CD4-positive, alpha-beta T cell treated with Interleukin-6 at 100 ng/mL for 8 hours (primary cell): ENCODE data around the gene SPATA20.

Source experiments
- DNase-seq: peaks from one replicate; pipeline ENCODE4 v3.0.0-alpha.2; 2020; ENCODE audit warnings: mixed read lengths, low spot score

SPATA20 gene

GRCh38 chr17:50520483-50520882 lies 26.5 kb upstream of the SPATA20 start:
- no peak for DNase-seq

DNA sequence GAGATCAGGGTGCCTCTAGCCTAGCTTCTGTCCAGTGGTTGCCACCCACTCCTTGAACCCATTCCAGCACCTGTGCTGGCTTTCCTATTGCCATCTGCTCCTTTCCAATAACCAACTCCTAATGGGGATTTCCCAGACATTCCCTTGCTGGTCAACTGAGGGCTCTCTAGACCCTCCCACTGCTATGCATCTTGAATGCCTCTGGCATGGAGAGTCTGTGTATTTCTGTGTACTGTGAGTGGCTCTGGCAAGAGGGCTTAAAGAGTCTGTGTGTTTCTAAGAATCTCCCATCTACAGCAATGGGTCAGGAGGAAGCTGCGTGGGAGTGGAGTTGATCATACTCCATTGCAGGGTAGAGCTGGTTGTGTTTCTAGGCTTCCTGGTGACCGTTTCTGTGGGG lies 25.5 kb upstream of the SPATA20 start:
- no peak for DNase-seq

GRCh38 chr17:50522766-50523165 lies 24.2 kb upstream of the SPATA20 start:
- no peak for DNase-seq

DNA sequence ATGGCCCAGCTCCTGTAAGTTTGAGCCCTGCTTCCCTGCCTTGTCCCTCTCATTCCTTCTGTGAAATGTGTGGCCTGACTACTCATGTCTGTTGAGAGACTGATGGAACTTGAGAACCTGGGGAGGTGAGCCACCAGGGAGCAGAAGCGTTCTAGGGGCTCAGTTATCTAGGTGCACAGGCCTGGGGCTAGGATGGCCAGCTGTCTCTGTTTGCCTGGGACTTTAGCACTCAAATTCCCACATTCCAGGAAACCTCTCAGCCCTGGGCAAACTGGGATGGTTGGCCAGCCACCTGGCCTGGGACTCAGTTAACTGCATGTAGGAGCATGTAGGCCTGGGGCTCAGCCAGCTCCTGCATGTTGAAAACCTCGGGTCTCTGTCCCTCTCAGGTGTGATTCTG lies 23.8 kb upstream of the SPATA20 start:
- no peak for DNase-seq

DNA sequence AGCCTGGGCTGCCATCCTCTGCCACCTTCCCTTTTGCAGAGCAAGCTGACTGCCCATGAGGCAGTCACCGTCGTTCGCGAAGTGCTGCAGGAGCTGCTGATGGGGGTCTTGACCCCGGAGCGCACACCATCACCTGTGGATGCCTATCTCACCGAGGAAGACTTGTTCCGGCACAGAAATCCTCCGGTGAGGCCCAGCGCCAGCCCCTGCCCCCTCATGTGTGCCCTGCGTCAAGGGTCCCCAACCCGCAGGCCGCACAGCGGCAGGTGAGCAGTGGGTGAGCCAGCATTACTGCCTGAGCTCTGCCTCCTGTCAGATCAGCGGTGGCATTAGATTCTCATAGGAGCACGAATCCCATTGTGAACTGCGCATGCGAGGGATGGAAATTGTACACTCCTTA lies 22.1 kb upstream of the SPATA20 start:
- no peak for DNase-seq

- DNase-seq: no peak
Measured at GRCh38 chr17:50527155-50527762, 19.7 kb upstream of the SPATA20 start.

GRCh38 chr17:50527949-50528474 lies 19.0 kb upstream of the SPATA20 start:
- DNase-seq: no peak

DNA sequence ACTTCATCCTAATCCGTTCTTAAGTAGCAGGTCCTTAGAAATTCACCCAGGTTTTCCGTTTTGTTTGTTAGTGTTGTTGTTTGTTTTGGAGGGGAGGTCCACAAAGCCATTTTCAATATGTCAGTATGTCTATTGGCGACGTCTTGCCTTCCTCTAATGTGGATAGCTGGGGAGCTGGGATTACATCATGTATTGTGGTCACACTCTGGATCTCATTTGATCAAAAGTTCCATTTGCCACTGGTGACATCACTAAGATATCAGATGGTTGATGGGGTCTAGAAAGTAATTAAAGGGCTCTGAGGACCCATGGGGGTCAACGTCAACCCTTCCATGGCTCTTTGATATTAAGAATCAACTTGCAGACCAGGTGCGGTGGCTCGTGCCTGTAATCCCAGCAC lies 17.1 kb upstream of the SPATA20 start:
- DNase-seq: no peak

GRCh38 chr17:50531428-50532025 lies 15.4 kb upstream of the SPATA20 start:
- DNase-seq: no peak

DNA sequence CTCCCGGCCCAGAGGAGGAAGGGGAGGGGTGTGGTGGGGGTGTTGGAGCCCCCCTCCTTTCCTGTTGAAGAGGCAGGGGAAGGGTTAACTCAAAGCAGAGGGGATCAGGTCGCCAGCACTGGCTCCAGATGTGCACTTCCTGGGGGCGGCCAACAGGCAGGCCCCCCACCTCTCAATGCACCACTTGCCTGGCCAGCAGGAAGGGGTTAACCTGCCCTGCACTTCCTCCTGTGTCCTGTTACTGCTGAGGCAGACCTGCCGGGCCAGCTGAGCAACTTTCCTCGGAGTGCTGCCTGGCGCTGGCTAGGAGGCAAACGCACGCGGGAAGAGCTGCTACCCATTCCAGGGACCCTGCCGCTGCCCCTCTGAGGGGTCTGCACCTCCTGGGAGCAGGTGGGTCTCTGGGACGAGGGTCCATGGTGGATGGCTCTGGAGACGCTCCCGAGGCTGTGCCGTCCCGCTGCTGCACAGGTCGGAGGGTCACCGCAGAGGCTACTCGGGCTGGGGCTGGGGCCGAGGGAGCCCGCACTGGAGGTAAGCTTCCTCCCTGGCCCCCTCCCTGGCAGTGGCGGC lies 14.4 kb upstream of the SPATA20 start, which contains the start of gene EPN3:
Gene EPN3 (plus strand): TSS at position 284 of the 573 bp plus-strand sequence. CDS start 3,822 bp downstream, outside the sequence.
- DNase-seq: no peak

GRCh38 chr17:50533185-50533584 lies 13.8 kb upstream of the SPATA20 start:
- DNase-seq: no peak

DNA sequence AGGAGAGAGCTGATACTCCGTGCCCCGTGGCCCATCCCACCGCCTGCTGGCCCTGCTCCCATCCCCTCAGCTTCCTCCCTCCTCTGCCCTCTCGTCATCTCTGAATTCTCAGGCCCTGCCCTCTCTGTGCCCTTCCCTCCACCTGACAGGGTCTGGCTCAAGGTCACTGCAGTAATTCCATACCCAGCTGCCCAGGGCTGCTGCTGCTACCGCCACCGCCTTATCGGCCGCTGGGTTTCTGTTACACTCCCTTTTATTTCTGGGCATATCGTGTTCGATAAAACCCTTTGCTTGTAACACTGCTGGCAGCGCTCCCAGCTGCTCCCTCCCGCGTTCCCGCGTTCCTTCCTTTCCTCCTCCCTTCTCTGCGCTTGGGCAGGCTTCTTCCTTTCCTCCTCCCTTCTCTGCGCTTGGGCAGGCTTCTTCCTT lies 13.2 kb upstream of the SPATA20 start:
- no peak for DNase-seq

DNA sequence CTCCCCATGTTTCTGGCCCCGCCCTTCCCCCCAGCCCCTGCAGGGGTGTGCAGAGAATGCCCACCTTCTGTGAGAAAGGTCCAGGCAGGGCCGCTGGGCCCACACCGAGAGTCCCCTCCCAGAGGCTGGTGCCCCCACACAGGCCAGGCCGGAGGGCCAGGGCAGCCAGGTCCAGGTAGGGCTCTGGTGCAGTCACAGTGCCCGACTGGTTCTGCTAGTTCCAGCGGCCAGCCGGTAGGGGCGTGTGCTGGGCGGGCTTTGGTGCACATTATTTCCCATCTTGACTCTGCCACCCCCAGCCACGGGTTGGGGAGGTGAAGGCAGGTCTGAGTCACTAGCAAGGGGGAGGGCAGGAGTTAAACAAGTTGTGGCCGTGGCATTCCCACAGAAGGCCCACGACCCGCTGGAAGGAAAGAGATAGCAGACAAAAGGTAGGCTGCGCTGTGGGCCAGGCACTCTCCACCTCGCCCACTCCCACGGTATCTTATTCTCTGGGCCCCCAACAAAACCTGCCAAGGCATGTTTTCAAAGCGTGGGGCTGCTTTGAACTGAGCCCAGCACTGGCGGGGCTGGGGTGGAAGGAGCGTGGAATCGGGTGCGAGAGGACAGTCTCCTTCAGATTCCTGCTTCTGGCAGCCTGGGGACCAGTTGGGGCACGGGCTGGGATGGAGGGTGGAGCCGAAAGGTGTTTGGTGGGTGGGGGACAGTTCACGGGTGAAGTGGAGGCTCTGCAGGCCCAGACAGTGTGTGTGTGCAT lies 12.6 kb upstream of the SPATA20 start:
- DNase-seq: no peak

DNA sequence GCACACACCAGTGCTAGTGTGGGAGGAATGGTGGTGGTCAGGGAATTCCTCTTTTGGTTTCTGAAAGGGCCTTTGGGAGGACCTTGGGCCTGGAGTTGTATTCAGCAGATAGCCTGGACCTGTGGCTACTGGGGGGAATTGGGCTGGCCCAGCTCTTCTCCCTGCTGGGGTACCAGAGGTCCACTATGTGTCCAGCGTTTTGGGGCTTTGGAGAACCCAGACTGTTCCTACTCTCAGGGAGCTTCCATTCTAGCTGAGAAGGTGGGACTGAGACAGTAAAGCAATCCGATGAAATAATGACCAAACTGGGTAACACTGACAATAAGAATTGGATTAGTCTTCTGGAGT lies 12.0 kb upstream of the SPATA20 start:
- DNase-seq: no peak

GRCh38 chr17:50535407-50535806 lies 11.6 kb upstream of the SPATA20 start:
- no peak for DNase-seq

DNA sequence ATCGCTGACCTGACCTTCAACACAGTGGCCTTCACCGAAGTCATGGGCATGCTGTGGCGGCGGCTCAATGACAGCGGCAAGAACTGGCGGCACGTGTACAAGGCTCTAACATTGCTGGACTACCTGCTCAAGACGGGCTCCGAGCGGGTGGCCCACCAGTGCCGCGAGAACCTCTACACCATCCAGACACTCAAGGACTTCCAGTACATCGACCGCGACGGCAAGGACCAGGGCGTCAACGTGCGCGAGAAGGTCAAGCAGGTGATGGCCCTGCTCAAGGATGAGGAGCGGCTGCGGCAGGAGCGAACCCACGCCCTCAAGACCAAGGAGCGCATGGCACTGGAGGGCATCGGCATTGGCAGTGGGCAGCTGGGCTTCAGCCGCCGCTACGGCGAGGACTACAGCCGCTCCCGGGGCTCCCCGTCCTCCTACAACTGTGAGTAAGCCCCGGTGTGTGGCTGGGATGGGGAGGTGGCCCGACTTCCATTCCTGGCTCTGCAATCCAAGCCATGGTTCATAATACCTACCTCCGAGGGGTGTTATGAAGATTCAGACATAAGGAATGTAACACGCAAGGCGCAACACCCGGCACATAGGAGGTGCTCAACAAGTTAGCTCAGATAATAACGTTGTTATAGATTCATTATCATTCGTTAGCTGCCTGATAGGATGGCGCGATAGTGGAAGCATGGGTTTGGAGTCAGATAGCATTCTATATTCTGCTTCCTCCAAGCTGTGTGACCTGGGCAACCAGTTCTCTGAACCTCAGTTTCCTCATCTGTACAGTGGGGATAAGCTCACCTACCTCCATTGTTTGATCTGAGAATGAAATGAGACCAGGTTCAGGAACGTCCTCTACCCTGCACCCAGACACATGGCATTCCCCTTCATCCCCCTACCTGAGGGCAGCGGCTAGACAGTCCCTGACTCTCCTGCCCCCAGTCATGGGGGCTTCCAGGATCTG lies 10.0 kb upstream of the SPATA20 start:
- no peak for DNase-seq

GRCh38 chr17:50537721-50538548 lies 9.0 kb upstream of the SPATA20 start:
- no peak for DNase-seq

- DNase-seq: no peak
Measured at GRCh38 chr17:50538549-50539410, 8.2 kb upstream of the SPATA20 start.

DNA sequence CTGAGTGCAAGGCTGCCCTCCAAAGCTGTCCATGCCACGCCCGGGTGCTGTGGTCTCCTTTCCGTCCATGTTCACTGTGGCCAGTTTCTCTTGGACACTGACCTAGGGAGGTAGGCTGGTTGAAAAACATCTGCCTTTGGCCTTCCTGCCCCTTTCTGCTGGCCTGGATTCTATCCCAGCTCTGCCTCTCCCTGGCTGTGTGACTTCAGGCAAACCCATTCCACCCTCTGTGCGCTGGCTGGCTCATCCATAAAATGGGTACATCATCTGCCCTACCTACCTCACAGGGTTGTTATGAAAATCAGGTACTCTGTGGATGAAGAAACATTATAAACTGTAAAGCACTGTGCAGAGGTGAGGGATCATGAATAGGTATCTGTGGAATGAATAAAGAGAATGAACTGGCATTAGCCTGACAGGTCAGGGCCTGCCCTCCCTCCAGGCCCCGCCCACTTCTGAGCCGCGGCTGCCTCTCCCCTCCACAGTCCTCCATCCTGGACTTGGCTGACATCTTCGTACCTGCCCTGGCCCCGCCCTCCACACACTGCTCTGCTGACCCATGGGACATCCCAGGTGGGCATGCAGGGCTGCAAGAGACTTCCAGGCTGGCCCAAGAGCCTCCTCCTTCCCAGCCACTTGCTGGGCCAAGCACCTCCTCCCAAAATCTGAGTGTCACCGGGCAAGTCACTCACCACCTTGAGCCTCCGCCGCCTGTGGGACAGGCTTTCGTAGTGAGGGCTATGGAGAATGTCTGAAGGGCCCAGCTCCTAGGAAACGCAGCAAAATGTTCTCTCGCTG lies 7.0 kb upstream of the SPATA20 start:
- no peak for DNase-seq
